KG1 (cell line): Measurements from ENCODE around the gene KIF13A.
"Not testable (repeated sequence)": the region's sequence is repeated elsewhere in the genome, so short reads cannot be mapped to it uniquely, and the experiment has no call there.

Experiments
- DNase-seq: peaks from one replicate; lab custom pipeline; 2025; lab: John Stamatoyannopoulos, UW

KIF13A gene

DNA sequence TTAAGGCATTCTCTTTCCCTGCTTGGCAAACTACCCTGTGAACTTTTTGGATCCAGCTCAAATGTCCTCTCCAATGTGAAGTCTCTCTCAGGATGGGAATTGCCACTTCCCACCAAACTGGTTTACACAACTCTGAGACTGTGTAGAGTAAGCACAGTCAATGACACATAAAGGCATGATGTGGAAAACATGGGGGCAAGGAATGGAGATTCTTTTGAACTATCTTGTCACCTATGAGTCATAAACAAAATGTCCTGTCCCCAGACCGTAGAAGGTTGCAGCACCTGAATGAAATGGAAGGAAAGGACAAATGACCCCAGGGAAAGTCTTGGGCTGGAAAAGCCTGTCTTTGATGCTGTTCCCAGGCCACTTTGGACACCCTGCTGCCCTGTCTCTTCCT lies 11.0 kb upstream of the KIF13A start:
- DNase-seq: no peak

DNA sequence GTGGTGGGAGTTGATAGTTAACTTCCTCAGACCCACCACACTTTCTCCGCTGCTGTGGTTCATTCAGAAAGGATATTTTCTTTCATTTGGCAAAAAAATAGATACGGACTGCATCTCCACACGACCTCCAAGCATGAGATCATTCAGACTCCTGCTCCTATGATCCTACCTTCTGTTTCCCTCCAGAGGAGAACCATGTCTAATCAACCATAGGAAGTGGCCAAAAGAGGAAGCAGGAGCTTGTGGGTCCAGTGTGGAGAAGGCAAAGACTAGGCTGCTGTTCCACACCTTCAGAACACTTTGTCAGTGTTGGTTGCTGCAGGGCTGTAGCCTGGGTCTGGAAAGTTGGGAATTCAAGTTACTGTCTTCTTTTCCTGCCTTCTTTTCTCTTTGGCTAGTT lies 10.6 kb upstream of the KIF13A start:
- DNase-seq: no peak

DNA sequence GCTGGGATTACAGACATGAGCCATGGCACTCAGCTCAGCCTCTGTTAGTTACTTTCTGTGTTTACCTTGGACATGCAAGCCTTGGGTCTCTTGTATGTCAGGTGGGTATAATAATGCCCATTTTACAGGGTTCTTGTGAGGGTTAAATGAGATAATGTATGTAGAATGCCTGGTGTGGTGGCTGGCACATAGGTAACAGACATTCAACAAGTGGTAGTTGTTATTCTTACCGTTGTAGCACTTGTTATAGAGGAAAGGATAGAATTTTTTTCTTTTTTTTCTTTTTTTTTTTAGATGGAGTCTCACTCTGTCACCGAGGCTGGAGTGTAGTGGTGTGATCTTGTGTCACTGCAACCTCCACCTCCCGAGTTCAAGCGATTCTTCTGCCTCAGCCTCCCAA lies 8.0 kb upstream of the KIF13A start:
- no peak for DNase-seq

DNA sequence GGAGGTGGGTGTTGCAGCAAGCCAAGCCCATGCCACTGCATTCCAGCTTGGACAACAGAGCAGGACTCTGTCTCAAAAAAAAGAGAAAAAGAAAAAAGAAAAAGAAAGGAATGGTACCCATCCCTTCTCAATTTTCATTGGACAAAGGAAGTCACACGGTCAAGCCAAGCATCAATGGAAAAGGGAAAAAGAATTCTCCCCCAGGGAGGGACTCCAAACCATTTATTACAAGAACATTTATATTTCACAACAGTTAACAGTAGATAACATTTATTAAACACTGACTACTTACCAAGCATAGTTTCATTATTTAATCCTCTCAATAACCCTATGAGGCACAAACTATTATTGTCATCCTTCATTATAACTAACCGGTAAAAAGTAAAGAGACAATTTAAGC lies 6.6 kb upstream of the KIF13A start:
- DNase-seq: no peak

DNA sequence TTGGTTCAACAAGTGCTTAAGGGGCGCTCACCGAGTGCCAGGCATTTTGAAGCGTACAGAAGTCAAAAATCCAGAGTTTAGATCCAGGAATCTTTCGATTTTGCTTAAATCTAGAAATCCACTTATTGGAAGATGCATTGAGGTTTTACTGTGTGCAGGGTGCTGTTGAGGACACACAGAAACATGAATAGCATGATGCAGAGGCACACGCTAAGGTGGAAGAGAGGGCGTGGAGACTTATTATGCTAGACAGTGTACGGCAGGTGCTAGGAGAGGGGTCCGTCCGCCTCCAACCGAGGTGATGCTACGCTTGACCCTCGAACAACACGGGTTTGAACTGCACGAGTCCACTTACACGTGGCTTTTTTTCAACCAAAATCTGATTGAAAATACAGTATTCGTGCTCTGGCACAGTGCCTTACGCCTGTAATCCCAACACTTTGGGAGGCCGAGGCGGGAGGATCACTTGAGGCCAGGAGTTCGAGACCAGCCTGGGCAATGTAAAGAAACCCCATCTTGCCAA lies 1.0 kb upstream of the KIF13A start:
- DNase-seq: no peak

DNA sequence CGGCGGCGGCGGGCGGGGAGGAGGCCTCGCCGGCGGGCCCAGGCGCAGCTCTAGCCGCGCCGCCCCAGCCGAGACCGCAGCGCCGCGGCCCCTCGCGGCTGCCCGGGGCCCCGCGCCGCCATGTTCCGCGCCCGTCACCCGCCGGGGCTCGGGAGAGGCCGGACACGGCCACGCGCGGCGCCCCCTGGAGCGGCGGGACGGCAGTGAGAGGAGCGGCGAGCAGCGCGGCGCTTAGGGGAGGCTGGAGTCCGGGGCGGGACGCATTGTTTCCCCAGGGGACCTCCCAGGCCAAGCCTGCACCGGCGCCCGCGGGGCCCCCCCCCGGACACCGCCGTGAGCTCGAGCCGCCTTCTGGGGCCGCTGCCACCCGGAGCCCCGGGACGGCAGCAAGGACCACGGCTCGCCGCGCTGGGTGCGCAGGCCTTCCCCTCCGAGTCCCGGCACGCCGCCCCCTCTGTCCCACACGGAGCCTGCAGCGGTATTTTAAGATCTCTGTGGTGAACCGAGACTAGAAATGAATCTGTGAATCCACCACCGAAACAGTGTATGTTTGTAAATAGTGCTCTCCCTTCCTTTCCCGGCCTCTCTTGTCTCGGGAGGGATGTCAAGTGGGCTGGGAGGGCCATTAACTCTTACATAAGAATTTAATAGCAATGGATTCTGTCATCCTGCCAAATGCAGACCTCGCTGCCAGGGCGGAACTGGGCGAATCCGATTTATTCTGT lies 424 bp upstream of the KIF13A start:
- no peak for DNase-seq

DNA sequence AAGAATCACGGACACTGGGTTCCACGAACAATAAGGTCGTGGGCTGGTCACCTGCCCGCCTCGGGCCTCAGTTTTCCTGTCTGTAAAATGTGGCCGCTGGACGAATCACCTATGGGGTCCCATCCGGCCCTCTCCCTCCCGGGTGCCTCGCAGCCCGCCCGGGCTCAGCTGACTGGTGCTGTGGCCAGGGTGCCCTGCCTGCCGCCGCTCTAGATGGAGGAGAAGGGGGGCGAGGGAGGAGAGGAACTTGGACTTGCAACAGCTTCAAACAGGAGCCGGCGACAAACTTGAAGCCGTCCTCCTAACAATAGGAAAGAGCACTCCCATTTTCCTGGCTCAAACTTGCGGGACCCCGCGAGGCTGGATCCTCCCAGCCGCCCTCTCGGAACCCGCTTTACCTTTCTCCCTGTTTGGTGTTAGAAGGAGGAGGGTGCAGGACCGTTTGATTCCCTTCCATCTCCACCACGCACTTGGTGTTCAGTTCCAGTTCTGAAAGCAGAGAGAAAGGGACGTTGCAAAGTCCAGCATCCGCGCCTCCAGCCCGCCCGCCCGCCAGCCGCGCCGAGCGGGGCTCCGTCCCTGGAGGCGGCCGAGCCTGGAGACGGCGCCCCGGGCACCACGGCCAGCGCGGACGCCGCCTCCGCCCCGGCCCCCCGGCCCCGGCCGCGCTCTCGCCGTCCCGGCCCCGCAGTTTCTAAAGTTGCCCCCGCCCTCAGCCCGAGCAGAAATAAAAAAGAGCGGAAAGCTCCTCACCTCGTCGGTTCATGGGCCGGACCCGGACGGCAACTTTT lies 584 bp downstream of the KIF13A start:
- DNase-seq: no peak

DNA sequence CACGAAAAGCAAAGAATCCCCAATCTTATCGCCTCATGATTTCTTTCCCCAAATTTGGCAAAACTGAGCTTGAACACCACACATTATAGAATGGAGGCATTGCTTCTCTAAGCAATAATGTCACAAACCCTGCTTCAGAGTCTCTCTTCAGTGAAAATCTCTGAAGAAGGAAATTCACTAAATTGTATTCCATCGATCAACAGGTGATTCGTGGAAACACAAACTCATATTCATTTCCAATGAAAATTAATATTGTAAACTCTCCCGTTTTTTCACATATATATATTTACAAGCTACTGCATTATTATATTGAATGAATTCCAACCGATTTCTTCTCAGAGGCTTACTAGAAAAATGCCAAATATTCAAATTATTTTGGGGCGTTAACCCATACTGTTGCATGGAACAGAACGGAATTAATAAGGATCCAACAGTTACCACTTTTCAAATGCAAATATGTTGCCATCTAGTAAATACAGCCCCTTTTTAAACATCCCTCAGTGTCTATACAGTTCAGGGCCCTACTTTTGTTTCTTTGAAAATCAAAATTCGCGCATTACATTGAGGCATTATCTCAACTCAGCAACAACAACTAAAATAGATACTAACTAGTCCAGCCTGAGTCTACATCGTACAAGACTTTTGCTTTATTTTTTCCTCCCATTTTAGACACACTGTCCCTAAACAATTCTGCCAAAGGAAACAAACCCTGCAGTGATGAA lies 1.3 kb downstream of the KIF13A start:
- DNase-seq: no peak

DNA sequence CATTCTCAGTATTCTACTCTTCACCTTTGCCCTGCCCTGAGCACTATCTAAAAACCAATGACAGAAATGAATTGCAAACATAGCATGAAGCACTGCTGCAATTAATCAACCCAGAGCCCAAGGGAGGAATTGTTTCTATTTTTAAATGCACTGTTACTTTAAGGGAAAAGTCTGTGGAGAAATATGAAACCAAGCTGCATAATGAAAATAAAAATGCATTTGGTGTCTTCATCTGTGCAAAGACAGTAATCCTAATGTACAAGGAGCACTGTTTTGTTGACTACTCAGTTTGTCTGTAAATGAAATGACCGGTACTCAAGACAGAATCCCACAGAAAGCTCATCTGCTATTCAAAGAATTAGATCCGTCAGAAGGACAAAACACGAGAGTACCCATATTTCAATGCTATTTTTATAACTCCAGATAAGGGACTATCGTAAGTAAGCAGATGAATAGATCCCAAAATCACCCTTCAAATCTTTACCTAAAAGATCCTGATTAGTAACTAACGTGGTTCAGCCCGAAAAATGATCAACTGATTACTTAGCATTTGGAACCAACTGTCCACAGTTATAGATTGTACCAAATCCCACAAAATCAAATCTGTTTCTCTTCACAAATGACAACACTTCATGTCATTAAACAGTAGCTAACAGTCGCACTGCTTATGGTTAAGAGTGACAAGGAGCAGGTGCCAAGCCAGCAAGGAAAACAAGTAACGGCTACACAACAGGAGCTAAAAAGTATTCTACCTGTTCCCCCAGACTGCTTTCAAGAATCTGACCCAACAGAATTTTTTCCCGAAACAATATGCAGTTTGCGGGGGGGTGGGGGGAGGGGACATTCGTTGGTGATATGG lies 2.4 kb downstream of the KIF13A start:
- no peak for DNase-seq

DNA sequence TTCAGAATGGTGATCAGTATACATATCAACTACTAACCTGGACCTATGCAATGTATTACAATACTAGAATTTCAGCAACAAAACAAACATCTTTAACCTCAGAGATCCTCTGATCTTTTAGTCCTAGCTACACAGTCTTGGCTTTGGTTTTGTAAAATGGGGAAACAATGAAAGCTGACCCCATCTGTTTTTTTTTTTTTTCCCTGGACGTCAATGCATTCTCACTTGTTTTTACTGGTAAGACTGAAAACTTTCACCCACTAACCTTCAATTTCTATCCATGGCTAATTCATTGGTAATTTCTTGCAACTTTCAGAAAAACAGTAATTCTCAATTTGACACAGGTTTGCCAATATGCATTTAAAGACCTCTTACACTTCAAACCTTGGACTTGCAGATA lies 3.0 kb downstream of the KIF13A start:
- DNase-seq: no peak

DNA sequence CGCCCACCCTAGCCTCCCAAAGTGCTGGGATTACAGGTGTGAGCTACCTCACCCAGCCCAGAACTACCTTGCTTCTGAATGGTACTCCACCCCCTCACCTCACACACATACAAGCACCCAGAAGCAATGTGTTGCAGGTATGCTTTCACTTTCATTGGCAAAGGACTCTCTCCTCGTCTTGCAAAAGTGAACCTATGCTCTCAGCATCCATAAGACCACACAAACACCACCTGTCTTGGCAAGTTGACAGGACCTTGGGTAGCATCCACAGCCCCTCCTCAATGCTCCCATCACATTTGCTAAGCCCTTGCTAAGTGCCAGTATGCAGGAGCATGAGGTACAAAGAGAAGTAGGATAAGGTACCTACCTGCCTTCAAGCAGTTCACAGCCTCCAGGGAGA lies 3.7 kb downstream of the KIF13A start:
- no peak for DNase-seq

DNA sequence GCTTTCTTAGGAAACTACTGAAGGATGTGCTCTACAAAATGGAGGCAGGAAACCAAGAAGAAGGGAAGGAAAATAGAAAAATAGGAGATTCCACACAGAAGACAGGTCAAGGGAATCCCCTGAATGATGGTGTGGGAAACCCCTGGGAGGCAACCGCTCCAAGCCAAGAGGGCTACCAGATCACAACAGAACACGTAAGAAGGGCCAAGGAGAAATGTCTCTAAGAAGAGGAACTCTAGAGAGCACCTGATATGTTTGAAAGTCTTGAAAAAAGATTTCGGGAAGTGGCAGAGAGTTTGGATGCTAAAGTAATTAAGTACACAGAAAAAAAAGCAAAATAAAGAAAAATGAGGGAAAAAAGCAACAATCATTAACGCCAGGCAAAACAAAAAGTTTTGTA lies 7.1 kb downstream of the KIF13A start:
- no peak for DNase-seq

DNA sequence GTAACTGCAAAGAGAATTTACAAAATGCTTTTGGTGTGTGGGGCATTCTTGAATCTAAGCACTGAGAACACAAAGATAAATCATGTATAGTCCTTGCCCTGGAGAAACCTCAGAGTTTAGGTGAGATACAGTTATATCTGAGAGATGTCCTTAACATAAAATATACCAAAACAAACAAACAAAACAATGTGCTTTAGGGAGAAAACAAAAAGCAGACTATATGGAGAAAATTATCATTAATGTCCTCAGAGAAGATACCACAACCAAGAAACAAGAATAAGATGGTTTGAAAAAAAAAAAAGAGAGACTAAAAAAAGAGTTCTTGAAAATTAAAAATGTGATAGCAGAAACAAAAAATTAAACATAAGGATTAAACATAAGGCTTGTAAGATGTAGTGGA lies 8.0 kb downstream of the KIF13A start:
- DNase-seq: no peak

DNA sequence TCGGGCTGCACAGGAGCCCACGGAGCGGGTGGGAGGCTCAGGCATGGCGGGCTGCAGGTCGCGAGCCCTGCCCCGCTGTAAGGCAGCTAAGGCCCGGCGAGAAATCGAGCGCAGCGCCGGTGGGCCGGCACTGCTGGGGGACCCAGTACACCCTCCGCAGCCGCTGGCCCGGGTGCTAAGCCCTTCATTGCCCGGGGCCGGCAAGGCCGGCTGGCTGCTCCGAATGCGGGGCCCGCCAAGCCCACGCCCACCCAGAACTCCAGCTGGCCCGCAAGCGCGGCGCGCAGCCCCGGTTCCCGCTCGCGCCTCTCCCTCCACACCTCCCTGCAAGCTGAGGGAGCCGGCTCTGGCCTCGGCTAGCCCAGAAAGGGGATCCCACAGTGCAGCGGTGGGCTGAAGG lies 11.2 kb downstream of the KIF13A start:
- DNase-seq: not testable (repeated sequence)

DNA sequence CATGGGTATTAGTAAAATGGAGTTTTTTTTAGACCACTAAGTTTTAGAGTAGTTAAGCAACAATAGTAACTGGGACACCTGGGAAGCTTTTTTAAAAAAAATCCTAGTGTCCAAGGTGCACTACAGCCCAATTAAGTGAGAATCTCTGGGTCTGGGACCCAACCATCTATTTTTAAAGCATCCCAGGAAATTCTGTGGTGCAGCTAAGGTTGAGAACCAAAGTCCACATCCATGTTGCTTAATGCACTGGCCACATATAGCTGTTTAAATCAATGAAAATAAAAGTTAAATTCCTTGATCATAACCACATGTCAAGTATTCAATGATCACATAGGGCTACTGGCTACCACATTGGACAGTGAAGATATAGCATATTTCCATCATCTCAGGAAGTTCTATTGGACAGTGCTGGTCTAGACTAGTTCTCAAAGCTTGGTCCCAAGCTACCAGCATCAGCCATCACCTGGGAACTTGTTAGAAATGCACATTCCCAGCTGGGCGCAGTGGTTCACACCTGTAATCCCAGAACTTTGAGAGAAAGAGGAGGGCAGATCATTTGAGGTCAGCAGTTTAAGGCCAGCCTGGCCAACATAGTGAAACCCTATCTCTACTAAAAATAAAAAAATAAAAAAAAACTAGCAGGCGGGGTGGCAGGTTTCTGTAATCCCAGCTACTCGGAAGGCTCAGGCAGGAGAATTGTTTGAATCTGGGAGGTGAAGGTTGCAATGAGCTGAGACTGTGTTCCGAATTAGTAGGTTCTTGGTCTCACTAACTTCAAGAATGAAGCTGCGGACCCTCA lies 12.7 kb downstream of the KIF13A start:
- DNase-seq: no peak

DNA sequence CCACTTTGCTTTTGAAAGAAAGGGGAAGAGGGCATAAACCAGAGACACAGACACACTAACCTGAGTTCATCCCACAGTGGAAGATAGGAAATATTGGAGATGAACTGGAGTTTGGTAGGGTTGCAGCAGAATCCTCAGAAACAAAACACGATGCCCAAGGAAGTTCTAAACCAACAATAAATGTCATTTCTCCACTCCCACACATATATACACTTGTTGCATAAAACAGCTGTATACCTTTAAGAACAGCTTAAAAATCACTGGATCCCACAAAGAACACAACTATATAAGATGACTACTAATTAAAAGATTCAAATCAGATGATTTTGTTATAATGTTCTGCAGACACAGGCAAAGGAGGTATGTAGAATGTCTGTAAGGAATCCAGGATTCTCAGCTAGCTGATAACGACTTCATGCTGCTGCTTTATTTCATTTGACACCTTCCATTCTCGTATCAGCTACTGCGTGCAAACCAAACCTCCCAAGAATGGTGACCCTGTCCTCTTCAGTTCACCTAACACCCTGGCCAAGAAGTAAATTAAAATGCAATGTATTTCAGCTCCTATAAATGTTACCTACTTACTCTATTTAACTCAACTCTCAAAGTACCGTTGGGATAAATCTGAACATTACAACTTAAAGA lies 14.3 kb downstream of the KIF13A start:
- no peak for DNase-seq

DNA sequence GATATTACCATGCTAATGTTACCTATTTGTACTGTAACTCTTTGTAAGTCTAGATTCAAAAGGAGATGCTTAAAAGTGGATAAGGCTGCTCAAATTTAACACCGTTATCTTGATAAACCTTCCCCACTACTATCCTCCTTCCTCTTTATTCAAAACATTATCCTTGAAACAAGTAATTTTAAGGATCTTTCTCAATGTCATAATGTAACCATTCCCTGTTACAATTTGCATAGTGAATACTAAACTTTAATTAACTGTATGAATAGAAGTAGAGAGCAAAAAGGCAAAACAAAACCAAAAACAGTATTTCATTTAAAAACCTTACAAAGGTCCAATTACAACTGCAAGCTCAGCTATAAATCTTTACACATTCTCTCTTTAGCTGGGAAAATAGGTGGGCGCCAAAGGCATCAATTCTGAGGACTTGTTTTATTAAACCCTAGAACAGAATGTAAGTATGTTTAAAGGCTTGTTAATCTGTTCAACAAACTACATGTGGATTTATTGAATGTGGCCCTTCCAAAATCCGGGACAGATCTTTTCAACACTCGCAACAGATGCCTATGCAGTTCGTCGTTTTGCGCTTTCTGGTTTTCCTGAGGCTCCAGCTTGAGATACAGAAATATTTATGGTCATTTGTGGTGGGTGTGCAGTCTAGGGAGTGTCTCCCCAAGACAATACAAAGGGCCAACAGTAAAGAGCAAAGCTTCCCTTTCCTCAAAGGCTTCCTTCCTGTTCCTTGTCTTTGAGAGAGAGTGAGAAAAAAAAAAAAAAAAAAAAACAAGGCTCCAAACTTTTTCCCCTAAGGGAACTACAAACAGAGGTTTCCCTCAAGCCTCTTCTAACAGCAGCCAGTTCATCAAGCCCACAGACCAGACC lies 15.1 kb downstream of the KIF13A start:
- no peak for DNase-seq

DNA sequence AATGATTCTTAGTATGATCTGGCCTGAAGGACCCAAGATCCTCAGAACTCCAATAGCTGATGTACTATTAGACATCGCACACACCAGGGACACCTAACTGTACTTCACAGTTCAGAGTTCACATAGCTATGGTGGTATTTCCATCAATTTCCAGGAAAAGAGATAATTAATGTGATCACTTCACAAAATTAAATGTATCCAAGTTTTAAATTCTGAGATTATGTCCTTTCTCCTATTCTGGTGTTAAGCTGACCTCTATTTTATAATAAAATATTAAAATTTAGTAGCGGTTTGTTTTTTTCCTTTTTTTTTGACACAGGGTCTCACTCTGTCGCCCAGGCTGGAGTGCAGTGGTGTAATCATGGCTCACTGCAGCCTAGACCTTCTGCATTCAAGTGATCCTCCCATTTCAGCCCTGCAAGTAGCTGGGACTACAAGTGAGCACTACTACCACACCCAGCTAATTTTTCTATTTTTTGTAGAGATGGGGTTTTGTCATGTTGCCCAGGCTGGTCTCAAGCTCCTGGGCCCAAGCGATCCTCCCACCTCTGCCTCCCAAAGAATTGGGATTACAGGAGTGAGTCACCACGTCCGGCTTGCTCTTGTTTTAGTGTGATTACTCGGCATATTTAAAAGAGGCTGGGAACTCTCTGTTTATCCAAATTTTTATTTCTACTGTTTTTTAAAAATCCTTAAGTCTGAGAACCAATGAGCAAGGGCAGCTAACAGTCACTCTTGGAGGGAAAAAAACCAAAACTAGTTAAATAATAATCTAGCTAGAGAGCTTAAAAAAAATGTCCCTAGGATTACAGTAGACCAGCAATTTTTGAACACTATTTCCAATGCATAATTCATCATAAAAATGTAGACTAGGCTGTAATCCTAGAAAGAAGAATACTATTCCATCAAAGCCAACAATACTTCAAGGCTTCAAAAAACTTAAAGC lies 16.0 kb downstream of the KIF13A start:
- DNase-seq: no peak
